HepG2 (cell line): ENCODE data around the gene MEIOB. TPM values are rescaled to one million over a fixed set of nuclear protein-coding genes. Genes with fewer than 3 reads are reported as not detected.
A peak's percentile ranks its signal among the peaks of the same experiment; 100 is the strongest.

Experiments used
- ATAC-seq: fragments of 200-7000 bp; cut with Tn5 transposase; 3 replicates; pipeline ENCODE4 v1.9.1; 2020; ENCODE audit warnings: mild to moderate bottlenecking, moderate library complexity
- BruUV-seq: library from RNA; stranded (reverse); fragments of 400-500 nt; replicated peaks from 2 replicates; lab custom pipeline; 2021; lab: Mats Ljungman, UMichigan
- CTCF ChIA-PET: fragments of 300-600 bp; formaldehyde crosslinking; extraction: SDS; loops from one replicate; lab custom pipeline; 2021; ENCODE audit warnings: low total read pairs, inconsistent platforms, low intra/inter-chr PET ratio; lab: Yijun Ruan, JAX
- POLR2A ChIA-PET: fragments of 350-600 bp; sonication (Branson Sonifier 250); formaldehyde crosslinking; loops from one replicate; lab custom pipeline; 2020; ENCODE audit warnings: antibody characterized with exemption, inconsistent platforms; lab: Yijun Ruan, JAX
- DNase-seq: peaks from one replicate; pipeline ENCODE4 v3.0.0-alpha.2; 2015; ENCODE audit warnings: low spot score
- FAIRE-seq: peaks from 3 replicates; lab custom pipeline; 2011; peaks lifted over from hg19 to GRCh38; lab: Jason Lieb, UNC
- H2AFZ ChIP-seq: one replicate; pipeline ENCODE4 v1.6.1; 2011; ENCODE audit warnings: low read length, inconsistent platforms
- H3K27ac ChIP-seq: fragments of 300-600 bp; 3 replicates; pipeline ENCODE4 v1.8.0; 2011; ENCODE audit warnings: mixed run types, mild to moderate bottlenecking, mixed read lengths, low read length, inconsistent platforms; ENCODE audit not compliant: insufficient read depth; ENCODE audit errors: extremely low read length
- H3K27me3 ChIP-seq, 2 experiments: fragments of 200-600 bp in 1 of 2; 2 replicates in 1 of 2; 3 replicates in 1 of 2; pipeline versions ENCODE4 v1.6.0 to v1.8.0; 2011; ENCODE audit warnings: low read length in 2 of 2, mild to moderate bottlenecking in 2 of 2, moderate library complexity in 2 of 2, inconsistent platforms in 1 of 2; ENCODE audit not compliant: insufficient read depth in 2 of 2, control insufficient read depth in 1 of 2
- H3K36me3 ChIP-seq, 2 experiments: fragments of 200-600 bp in 1 of 2; replicated peaks in 1 of 2; 2 replicates in 1 of 2; 3 replicates in 1 of 2; pipeline versions ENCODE4 v1.5.1 to v1.8.0; 2011; ENCODE audit warnings: low read length in 2 of 2, inconsistent platforms in 1 of 2; ENCODE audit not compliant: insufficient read depth in 2 of 2, control insufficient read depth in 1 of 2
- H3K4me1 ChIP-seq: 2 replicates; pipeline ENCODE4 v1.5.1; 2012; ENCODE audit warnings: low read length, inconsistent platforms; ENCODE audit not compliant: insufficient read depth
- H3K4me2 ChIP-seq: 2 replicates; pipeline ENCODE4 v1.6.0; 2011; ENCODE audit warnings: low read depth, low read length, inconsistent platforms
- H3K4me3 ChIP-seq, 3 experiments: fragments of 200-600 bp in 1 of 3; sonication (generic), shearing (Covaris generic) in 1 of 3; replicated peaks in 1 of 3; 2 replicates each; pipeline ENCODE4 v1.5.1; 2011 to 2016; ENCODE audit warnings: low read length in 3 of 3, inconsistent platforms in 2 of 3, low read depth in 2 of 3, mild to moderate bottlenecking in 2 of 3, control low read depth in 1 of 3, mixed read lengths in 1 of 3; ENCODE audit not compliant: insufficient read depth in 1 of 3
- H3K79me2 ChIP-seq: one replicate; pipeline ENCODE4 v1.6.1; 2011; ENCODE audit warnings: low read length, inconsistent platforms; ENCODE audit not compliant: insufficient read depth
- H3K9ac ChIP-seq: 2 replicates; pipeline ENCODE4 v1.6.0; 2011; ENCODE audit warnings: mild to moderate bottlenecking, low read depth, low read length, inconsistent platforms; ENCODE audit not compliant: insufficient read depth
- H3K9me3 ChIP-seq: 2 replicates; pipeline ENCODE4 v1.5.1; 2012; ENCODE audit warnings: mild to moderate bottlenecking, low read length
- H4K20me1 ChIP-seq: 2 replicates; pipeline ENCODE4 v1.6.0; 2011; ENCODE audit warnings: inconsistent platforms, mild to moderate bottlenecking, low read length, moderate library complexity; ENCODE audit not compliant: insufficient read depth
- AGO2 ChIP-seq: fragments of 200-400 bp; formaldehyde crosslinking; optimal IDR thresholded peaks from 2 replicates; pipeline ENCODE3; 2017; ENCODE audit warnings: mild to moderate bottlenecking, low read depth, low read length, moderate library complexity
- FOSL2 ChIP-seq: sonication (generic); formaldehyde crosslinking; IDR thresholded peaks from 2 replicates; pipeline ENCODE4 v1.4.0; 2020; ENCODE audit warnings: missing genetic modification reagents
- HDAC6 ChIP-seq: fragments of 200-600 bp; sonication (generic); IDR thresholded peaks from 2 replicates; pipeline ENCODE4 v1.7.0; 2017; ENCODE audit warnings: mild to moderate bottlenecking, antibody characterized with exemption, low read length, low read depth
- HES4 ChIP-seq: sonication (generic); formaldehyde crosslinking; IDR thresholded peaks from 2 replicates; pipeline ENCODE4 v1.9.0; 2021; ENCODE audit warnings: mild to moderate bottlenecking, missing genetic modification reagents, borderline replicate concordance
- HIVEP1 ChIP-seq: sonication (generic); formaldehyde crosslinking; IDR thresholded peaks from 2 replicates; pipeline ENCODE4 v1.4.0; 2020; ENCODE audit warnings: mild to moderate bottlenecking, missing genetic modification reagents
- HNF4G ChIP-seq, 2 experiments: sonication (generic) in 1 of 2; formaldehyde crosslinking in 1 of 2; IDR thresholded peaks; 2 replicates each; pipeline versions ENCODE4 v1.4.0 to v1.6.1; 2011 to 2020; ENCODE audit warnings: borderline replicate concordance in 2 of 2, low read depth in 2 of 2, mild to moderate bottlenecking in 2 of 2, low read length in 1 of 2, missing genetic modification reagents in 1 of 2, moderate library complexity in 1 of 2
- KAT8 ChIP-seq: IDR thresholded peaks from 2 replicates; pipeline ENCODE4 v1.6.1; 2016; ENCODE audit warnings: missing genetic modification reagents, missing compliant biosample characterization
- PAXIP1 ChIP-seq: sonication (generic); formaldehyde crosslinking; conservative IDR thresholded peaks from 2 replicates; pipeline ENCODE4 v1.4.0; 2020; ENCODE audit warnings: mild to moderate bottlenecking, missing genetic modification reagents, moderate library complexity
- RBFOX2 ChIP-seq: fragments of 200-400 bp; formaldehyde crosslinking; IDR thresholded peaks from 2 replicates; pipeline ENCODE4 v1.6.1; 2017; ENCODE audit warnings: low read depth, mild to moderate bottlenecking, low read length
- SMARCE1 ChIP-seq: fragments of 450-650 bp; IDR thresholded peaks from 2 replicates; pipeline ENCODE4 v1.6.1; 2017; ENCODE audit warnings: borderline replicate concordance
- TBX3 ChIP-seq: fragments of 450-650 bp; IDR thresholded peaks from 2 replicates; pipeline ENCODE4 v1.6.1; 2017; ENCODE audit warnings: antibody characterized with exemption, mild to moderate bottlenecking, inconsistent platforms, borderline replicate concordance
- WGBS: methylation state at CpG from one replicate; pipeline ENCODE4 v1.1.6; 2017; ENCODE audit warnings: low lambda C conversion rate; 5-methylcytosine and 5-hydroxymethylcytosine counted together
- in situ Hi-C: cut with HindIII; loops from 2 replicates; pipeline ENCODE4 v1.10.0; 2017; ENCODE audit warnings: low pct_unique_long_range_greater_than_20kb; ENCODE audit not compliant: extremely low pct_ligation_motif_present
- intact Hi-C: fragments of 100-400 bp; cut with micrococcal nuclease; formaldehyde crosslinking; loops from one replicate; pipeline ENCODE4 v1.10.0; 2022; ENCODE audit not compliant: unreplicated experiment
- polyA plus RNA-seq, 8 experiments: library from polyadenylated mRNA; depleted of rRNA in 3 of 8; stranded (reverse) in 7 of 8; unstranded in 1 of 8; fragments of >200 nt; fragmentation: Illumina TruSeq in 4 of 8; extraction: Trizol in 4 of 8; gene quantifications; 2 replicates each; pipeline versions ENCODE4 v1.2.1 to v1.2.3, GENCODE V29; 2011 to 2016; ENCODE audit warnings: low read depth in 4 of 8, missing spikeins in 1 of 8, mixed read lengths in 1 of 8; ENCODE audit not compliant: insufficient read depth in 1 of 8
- total RNA-seq, 5 experiments: library from RNA; depleted of rRNA; stranded (reverse); fragments of >200 nt; fragmentation: Illumina TruSeq; extraction: Trizol; gene quantifications; 2 replicates each; pipeline ENCODE4 v1.2.3, GENCODE V29; 2016; ENCODE audit warnings: low read depth in 1 of 5

Gene MEIOB
- total and polyA plus RNA-seq, 2 of the 13 experiments (the other 11 are each of a cell fraction or from before 2014, with no cell fraction given) = 0.17 TPM; not detected in 1

- Histone ChIP-seq H4K20me1 (no peaks in the 10 kb centered on the region), H3K27me3 (no peaks in the 10 kb centered on the region), H2AFZ (no peak overlapping the region), H3K79me2 (peaks cover 4% of the 10 kb centered on the region), H3K9me3 (no peaks in the 10 kb centered on the region), H3K36me3 (peaks cover 16 to 46% of the 10 kb centered on the region in 2 experiments; a peak in 4 of 5 replicates), H3K27ac (no peak overlapping the region), H3K9ac (no peak overlapping the region), H3K4me1 (peaks cover 7% of the 10 kb centered on the region), H3K4me2 (no peak overlapping the region), H3K4me3 (no peak overlapping the region)
- FAIRE-seq (no peak), DNase-seq (no peak), ATAC-seq (no peak)
- POLR2A ChIA-PET = no interaction called here
- WGBS = 98% methylated on average over 23 of the region's 35 CpGs
- CTCF ChIA-PET = no interaction called here
- intact Hi-C loops (no loop called here), in situ Hi-C loops (no loop called here)
- TF ChIP-seq KAT8 (CRISPR knock-in tag) (no peak), RBFOX2 (peak; percentile 30; the same call in 1 of the 2 replicates)
- no TSS peak for BruUV-seq
Observed at GRCh38 chr16:1818873-1819525, 53.0 kb downstream of the MEIOB start.

GRCh38 chr16:1818204-1818872 lies 53.6 kb downstream of the MEIOB start:
- intact Hi-C loops (no loop called here), in situ Hi-C loops (no loop called here)
- no TSS peak for BruUV-seq
- WGBS = 99% methylated on average over 8 of the region's 27 CpGs
- H3K27ac ChIP-seq = no peak overlapping the region
- DNase-seq (no peak), ATAC-seq (peak; percentile 10; the same call in 1 of the 3 replicates), FAIRE-seq (no peak)
- no peaks in the 10 kb centered on the region for H3K79me2 ChIP-seq
- POLR2A ChIA-PET = no interaction called here
- H2AFZ ChIP-seq = no peak overlapping the region
- no peak overlapping the region for H3K9ac ChIP-seq
- no peak overlapping the region for H3K4me2 ChIP-seq
- H3K36me3 ChIP-seq = peaks cover 16 to 46% of the 10 kb centered on the region in 2 experiments; a peak in 4 of 5 replicates
- H3K27me3 ChIP-seq = no peaks in the 10 kb centered on the region
- CTCF ChIA-PET = no interaction called here
- H3K9me3 ChIP-seq = no peaks in the 10 kb centered on the region
- H3K4me3 ChIP-seq = no peak overlapping the region
- no peak for TF ChIP-seq TBX3
- no peak for TF ChIP-seq HIVEP1 (CRISPR knock-in tag)
- no peak for TF ChIP-seq PAXIP1
- peak; percentile 39 for TF ChIP-seq AGO2
- peak; percentile 34; the same call in 1 of the 2 replicates for TF ChIP-seq RBFOX2
- no peak for TF ChIP-seq HNF4G (IDR thresholded peaks at IDR 0.05; ENCODE audit: borderline replicate concordance, low read depth, low read length)
- TF ChIP-seq HNF4G (CRISPR knock-in tag; IDR thresholded peaks at IDR 0.05; ENCODE audit: borderline replicate concordance, low read depth) = no peak
- TF ChIP-seq HES4 (CRISPR knock-in tag) = no peak
- TF ChIP-seq FOSL2 = no peak
- TF ChIP-seq HDAC6 = no peak
- TF ChIP-seq SMARCE1 = no peak
- H4K20me1 ChIP-seq = no peaks in the 10 kb centered on the region
- H3K4me1 ChIP-seq = no peaks in the 10 kb centered on the region
